Endothelial cell of umbilical vein (primary cell): ENCODE results near the gene GABARAP.

Experiments
- EZH2 ChIP-seq: IDR thresholded peaks from 2 replicates; pipeline ENCODE4 v1.6.1; 2012; ENCODE audit warnings: borderline replicate concordance, low read depth, mild to moderate bottlenecking, moderate library complexity, low read length, inconsistent platforms; ENCODE audit not compliant: severe bottlenecking
- MYC ChIP-seq: IDR thresholded peaks from one replicate; pipeline ENCODE4 v1.6.1; 2011; ENCODE audit warnings: mild to moderate bottlenecking, low read depth, low read length
- POLR2A ChIP-seq: IDR thresholded peaks from 2 replicates; pipeline ENCODE4 v1.6.1; 2012; ENCODE audit warnings: low read depth, mild to moderate bottlenecking, control low read depth, low read length
- TF ChIP-seq, protein P1 (sequence below), 2 donors: IDR thresholded peaks; 1 replicate in 1 of 2; 2 replicates in 1 of 2; pipeline ENCODE4 v1.5.1; 2011; ENCODE audit warnings: low read length in 2 of 2, mild to moderate bottlenecking in 2 of 2, moderate library complexity in 2 of 2, control low read depth in 1 of 2, inconsistent platforms in 1 of 2, low read depth in 1 of 2; ENCODE audit not compliant: insufficient read depth in 1 of 2; ENCODE audit errors: extremely low read depth in 1 of 2
- TF ChIP-seq, protein P2 (sequence below): IDR thresholded peaks from 2 replicates; pipeline ENCODE4 v1.6.1; 2011; ENCODE audit not compliant: insufficient read depth, insufficient read length

DNA sequence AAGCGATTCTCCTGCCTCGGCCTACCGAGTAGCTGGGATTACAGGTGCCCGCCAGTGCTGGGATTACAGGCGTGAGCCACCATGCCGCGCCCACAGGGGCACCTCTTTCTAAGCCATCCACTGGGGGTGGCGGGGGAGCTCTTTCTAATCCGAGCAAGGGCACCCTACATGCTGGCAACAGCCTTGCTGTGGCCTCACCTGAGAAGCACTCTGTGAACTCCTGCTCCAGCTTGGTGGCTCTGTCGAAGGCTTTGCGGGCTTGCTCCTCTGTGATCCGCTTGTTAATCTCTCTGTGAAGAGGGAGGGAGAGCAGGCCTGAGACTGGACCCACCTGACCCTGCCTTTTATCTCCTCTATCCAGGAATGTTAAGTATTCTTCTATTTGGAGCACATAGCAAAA, 51.2 kb downstream of the GABARAP start:
- TF ChIP-seq, protein P1, sequence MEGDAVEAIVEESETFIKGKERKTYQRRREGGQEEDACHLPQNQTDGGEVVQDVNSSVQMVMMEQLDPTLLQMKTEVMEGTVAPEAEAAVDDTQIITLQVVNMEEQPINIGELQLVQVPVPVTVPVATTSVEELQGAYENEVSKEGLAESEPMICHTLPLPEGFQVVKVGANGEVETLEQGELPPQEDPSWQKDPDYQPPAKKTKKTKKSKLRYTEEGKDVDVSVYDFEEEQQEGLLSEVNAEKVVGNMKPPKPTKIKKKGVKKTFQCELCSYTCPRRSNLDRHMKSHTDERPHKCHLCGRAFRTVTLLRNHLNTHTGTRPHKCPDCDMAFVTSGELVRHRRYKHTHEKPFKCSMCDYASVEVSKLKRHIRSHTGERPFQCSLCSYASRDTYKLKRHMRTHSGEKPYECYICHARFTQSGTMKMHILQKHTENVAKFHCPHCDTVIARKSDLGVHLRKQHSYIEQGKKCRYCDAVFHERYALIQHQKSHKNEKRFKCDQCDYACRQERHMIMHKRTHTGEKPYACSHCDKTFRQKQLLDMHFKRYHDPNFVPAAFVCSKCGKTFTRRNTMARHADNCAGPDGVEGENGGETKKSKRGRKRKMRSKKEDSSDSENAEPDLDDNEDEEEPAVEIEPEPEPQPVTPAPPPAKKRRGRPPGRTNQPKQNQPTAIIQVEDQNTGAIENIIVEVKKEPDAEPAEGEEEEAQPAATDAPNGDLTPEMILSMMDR (IDR thresholded peaks at IDR 0.05; ENCODE audit: extremely low read depth in 1 of 2, insufficient read depth in 1 of 2, low read depth in 1 of 2, low read length in 2 of 2), result no peak
- TF ChIP-seq MYC, result no peak
- TF ChIP-seq POLR2A, result no peak
- TF ChIP-seq, protein P2, sequence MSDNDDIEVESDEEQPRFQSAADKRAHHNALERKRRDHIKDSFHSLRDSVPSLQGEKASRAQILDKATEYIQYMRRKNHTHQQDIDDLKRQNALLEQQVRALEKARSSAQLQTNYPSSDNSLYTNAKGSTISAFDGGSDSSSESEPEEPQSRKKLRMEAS, result no peak
- no peak for TF ChIP-seq EZH2
